ENCODE data around the gene CCDC196. TPM values are rescaled to one million over a fixed set of nuclear protein-coding genes. Genes with fewer than 3 reads are reported as not detected.
"Not testable (repeated sequence)": the region's sequence is repeated elsewhere in the genome, so short reads cannot be mapped to it uniquely, and the experiment has no call there.

CCDC196 gene
- polyA plus RNA-seq, 4 donors = 0.14 to 0.31 (median 0.24) TPM

DNA sequence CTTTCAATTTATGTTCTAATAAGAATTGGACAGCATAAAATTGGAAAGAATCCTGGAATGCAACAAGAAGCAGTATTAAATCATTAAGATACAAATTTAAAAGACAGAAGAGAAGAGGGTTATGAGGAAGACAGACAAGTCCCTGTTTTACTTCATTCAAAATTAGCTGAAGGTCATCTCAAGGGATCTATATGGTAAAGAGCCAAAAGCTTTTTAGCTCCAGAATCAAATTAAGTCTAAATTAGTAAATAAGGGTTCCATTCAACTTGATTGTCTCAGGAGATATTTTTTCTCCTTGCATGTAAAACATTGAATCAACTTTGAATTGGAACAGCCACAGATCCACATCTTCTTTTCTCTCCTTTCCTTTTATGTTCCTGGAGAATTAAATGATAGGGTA, 7.6 kb downstream of the CCDC196 start:
- no peak for DNase-seq (ENCODE audit: low read depth in 4 of 4, low spot score in 3 of 4)

DNA sequence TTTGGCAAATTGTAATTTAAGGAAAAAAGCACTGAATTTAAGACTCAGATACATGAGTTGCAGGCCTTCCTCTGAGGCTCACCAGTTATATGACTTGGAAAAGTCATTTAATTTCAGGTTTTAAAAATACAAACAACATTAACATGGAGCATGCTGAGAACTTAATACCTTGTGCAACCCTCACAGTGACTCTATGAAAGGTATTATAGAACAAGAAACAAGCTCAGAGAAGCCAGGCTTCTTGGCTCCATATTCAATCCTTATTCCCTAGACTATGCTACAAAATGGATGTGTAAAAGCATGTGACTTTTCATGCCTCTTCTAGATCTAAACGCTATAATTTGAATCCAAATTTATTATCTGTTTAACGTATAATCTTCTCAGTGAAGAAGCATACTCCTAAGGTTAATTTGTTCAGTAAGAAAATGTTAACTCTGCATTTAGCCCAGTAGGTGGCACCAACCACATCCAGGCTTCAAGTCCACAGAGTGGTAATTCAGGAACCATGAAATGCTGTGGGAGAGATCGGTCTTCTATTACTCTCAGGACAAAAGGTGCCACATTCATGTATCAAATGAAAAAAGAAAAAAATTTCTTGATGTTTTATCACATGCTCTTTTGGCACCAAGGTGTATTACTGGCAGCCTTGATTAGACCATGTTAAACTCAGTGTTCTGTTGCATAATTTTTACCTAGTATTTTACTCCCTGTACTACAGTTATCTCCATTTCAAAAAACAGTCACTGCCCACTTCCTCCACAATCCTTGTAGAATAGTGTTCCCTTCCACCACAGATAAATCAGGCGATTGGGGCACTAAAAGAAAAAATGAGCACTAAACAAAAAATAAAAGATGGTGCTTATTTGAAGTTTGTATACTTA, 9.3 kb downstream of the CCDC196 start:
- peak in 2 of 4 donors; percentile 32 to 41 for DNase-seq (ENCODE audit: low read depth in 4 of 4, low spot score in 3 of 4)

DNA sequence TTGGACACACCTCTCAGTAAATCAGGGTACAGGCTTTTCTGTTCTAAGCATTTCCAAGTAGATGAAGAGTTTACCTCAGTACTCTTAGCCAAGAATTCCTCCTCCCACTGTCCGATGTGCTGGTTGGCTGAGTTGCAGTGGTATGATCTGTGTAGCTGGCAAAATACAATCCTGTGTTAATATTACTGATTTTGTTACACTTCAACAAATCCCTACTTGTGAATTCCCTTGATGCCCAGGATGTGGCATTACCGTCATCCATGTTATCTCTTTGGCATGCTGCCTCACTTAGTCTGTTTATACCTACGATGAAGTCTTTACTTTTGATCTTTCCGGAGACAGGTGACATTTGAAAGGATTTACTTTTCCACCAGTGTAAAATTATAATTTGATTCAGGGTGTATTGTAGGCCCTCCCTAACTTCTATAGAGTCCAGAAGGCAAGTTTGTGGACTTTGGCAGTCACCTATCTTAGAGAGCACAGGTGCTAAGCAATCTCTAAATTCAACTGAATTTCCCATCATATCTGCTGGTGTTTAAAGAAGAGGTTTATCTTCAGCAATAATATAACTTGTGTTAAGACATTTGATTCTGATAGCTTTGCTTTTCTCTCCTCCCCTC, 10.1 kb downstream of the CCDC196 start:
- no peak for DNase-seq (ENCODE audit: low read depth in 4 of 4, low spot score in 3 of 4)

GRCh38 chr14:66496911-66497310, 10.7 kb downstream of the CCDC196 start:
- no peak for DNase-seq (ENCODE audit: low read depth in 4 of 4, low spot score in 3 of 4)

DNA sequence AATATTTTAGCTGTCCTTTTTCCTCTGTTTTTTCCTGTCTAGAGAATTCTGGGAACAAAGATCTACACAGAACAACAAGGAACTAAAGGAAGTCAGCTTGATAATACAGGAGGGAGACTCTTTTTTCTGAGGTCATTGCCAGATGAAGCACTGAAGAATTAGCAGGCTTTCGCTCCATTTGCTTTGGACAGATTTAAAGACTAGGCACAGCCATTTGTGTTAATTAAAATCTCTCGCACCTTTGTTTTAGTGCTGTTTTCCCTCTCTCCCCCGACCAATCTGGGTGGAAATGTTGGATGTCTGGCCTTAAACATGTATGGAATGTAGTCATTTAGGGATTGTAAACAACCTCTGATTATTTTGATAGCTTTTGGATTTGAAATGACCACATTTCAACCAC, 12.1 kb downstream of the CCDC196 start:
- DNase-seq (ENCODE audit: low read depth in 4 of 4, low spot score in 3 of 4) = no peak

- DNase-seq (ENCODE audit: low read depth in 4 of 4, low spot score in 3 of 4) = no peak
Observed at GRCh38 chr14:66501592-66501991, 15.4 kb downstream of the CCDC196 start.

DNA sequence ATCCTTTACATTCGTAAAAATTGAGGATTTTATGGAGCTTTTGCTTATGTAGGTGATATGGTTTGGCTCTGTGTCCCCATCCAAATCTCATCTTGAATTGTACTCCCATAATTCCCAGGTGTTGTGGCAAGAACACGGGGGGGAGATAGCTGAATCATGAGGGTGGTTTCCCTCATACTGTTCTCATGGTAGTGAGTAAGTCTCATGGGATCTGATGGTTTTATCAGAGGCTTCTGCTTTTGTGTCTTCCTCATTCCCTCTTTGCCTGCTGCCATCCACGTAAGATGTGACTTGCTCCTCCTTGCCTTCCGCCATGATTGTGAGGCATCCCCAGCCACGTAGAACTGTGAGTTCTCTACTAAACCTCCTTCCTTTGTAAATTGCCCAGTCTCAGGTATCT, 16.7 kb downstream of the CCDC196 start:
- DNase-seq (ENCODE audit: low read depth in 4 of 4, low spot score in 3 of 4) = not testable (repeated sequence)

DNA sequence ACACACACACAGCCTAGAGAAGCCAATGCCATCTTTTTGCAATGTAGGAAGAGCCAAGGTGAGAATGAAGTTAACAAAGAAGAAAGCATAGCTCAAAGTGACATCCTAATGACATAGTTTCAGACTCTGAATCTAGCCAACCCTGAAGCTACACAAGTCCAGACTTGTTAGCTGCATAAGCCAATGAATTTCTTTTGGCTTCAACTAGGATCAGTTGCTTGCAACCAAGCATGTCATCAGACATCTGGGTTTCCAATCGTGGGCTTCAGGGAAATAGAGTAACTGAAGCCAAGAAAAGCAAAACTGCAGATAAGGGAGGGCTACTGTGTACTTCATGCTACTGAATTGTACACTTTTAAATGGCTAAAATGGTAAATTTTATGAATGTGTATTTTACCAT, 17.4 kb downstream of the CCDC196 start:
- DNase-seq (ENCODE audit: low read depth in 4 of 4, low spot score in 3 of 4) = no peak

- peak in 1 of 4 donors; percentile 17 for DNase-seq (ENCODE audit: low read depth in 4 of 4, low spot score in 3 of 4)
Observed at GRCh38 chr14:66507181-66507721, 21.1 kb downstream of the CCDC196 start.

- DNase-seq (ENCODE audit: low read depth in 4 of 4, low spot score in 3 of 4) = peak; percentile 90 to 94 (median 92)
Observed at GRCh38 chr14:66507722-66508546, 21.8 kb downstream of the CCDC196 start, which contains the start of gene GPHN. Gene GPHN (plus strand): TSS chr14:66508147.

GRCh38 chr14:66508547-66508845, 22.3 kb downstream of the CCDC196 start:
- no peak for DNase-seq (ENCODE audit: low read depth in 4 of 4, low spot score in 3 of 4)

DNA sequence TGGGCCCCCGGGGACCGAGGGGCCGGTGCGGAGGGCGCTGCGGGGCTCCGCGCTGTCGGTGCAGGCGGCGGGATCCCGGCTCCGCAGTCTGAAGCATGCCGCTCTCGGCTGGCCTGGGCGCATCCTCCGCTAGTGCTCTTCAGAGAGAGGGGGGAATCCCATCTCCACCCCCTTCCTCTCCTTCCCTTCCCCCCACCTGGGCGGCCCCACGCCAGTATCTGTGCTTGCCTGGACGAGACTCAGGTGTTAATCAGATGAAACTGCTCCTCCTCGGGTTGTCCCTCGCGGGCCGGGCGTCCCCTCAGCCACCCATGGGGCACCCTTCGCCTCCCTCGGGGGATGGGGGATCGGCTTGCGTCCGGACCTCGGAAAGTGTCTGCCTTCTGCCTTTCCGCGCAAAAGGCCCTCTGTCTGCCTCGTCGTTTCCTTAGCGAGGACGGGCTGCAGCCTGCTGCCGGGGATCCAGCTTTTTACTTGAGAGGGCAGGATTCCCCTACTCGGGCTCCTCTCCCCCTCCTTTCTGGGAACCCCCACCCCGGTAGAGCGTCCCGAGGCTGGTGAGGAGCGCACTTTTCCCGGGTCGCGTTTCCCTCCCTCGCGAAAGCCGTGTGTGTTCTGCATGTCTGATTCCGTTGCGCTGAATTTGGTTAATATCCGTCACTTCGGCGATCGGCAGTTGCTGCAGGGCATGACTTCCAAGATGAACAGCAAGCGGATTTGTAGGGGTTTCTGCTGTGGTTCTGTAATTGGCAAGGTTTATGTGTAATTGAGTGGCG, 22.9 kb downstream of the CCDC196 start:
- peak in 1 of 4 donors; percentile 18 for DNase-seq (ENCODE audit: low read depth in 4 of 4, low spot score in 3 of 4)

DNA sequence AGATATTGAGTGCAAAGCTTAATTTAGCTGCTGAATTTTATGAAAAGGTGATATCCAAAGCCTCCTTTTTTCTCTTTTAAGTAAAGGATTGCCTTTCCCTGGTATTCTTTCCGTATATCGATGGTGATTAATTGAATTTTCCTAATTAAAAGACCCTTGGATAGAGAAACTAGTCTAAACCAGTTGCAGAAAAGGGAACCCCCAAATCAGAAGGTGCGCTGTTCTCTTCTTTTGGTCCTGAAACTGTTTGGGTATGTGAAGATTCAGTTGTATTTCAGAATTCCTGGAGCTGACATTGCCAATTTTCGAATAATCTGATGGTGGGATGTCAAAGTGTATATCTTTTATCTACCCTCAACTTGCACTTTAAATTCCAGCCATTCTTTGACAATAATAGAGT, 23.7 kb downstream of the CCDC196 start:
- DNase-seq (ENCODE audit: low read depth in 4 of 4, low spot score in 3 of 4) = no peak

DNA sequence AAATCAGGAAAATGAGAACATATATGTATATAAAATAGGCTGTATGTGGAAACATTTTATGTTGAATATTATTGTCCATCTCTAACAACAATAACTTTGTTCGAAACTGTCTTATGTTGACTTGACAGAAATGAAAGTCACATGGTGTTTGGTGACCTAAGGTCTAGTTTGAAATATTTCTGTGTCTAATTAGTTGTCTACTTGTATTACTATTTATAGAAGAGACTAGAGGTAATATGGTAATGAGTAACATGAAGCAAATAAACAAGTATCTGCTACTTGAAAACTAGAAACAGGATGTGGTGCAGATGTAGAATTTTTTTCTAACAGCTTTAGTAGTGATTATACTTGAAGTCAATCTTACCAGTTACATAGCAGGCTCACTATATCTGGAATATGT, 25.7 kb downstream of the CCDC196 start:
- no peak for DNase-seq (ENCODE audit: low read depth in 4 of 4, low spot score in 3 of 4)

DNA sequence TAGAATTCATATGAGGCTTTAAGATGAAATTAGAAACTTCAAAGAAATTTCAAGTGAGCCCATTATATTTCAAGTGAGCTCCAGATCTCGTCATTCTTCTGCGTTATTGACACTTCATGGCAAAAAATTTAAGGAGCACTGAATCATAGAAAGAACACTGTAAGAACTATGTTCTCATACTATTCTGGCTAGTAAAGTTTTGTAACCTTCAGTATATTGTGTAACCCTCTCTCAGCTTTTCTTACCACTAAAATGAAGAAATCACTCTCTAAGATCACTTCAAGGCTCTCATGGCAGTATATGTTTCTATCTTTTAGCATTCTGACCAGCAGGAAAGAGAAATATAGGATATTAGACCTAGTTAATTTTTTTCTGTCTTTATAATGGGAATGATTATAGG, 28.0 kb downstream of the CCDC196 start:
- DNase-seq (ENCODE audit: low read depth in 4 of 4, low spot score in 3 of 4) = no peak

- no peak for DNase-seq (ENCODE audit: low read depth in 4 of 4, low spot score in 3 of 4)
Observed at GRCh38 chr14:66530526-66530925, 44.4 kb downstream of the CCDC196 start.

DNA sequence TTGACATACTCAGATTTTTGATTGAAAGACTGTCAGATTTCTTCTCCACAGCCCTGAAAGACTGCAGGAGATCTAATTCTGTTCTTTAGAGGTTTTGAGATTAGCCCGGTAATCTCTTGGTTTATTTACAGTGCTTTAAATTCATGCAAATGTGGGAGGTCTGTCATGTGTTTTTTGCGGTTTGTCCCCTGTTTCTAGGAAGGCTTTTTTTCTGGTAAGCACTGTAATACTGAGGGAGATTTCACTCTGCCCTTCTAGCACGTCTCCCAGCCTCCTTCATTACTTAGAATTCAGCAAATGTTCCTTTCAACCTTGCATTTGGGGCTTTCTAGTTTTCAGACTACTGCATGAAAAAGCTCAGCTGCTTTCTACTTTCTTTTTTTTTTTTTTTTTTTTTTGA, 52.9 kb downstream of the CCDC196 start:
- no peak for DNase-seq (ENCODE audit: low read depth in 4 of 4, low spot score in 3 of 4)

DNA sequence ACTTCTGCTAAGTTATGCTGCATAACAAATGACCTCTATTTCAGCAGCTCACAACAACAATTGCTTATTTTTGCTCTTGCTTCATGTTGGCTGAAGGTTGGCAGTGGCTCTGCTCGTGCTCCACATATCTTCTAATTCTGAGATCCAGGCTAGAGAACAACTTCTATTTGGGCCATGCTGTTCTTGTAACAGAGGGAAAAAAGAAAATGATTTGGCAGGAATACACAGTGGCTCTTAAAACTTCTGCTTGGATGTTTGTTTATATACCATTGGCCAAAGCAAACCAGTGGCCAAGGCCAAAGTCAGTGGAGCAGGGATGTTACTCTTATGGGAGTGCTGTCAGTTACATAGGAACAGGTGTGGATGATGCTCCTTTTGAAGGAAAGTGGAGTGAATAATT, 53.9 kb downstream of the CCDC196 start:
- no peak for DNase-seq (ENCODE audit: low read depth in 4 of 4, low spot score in 3 of 4)

DNA sequence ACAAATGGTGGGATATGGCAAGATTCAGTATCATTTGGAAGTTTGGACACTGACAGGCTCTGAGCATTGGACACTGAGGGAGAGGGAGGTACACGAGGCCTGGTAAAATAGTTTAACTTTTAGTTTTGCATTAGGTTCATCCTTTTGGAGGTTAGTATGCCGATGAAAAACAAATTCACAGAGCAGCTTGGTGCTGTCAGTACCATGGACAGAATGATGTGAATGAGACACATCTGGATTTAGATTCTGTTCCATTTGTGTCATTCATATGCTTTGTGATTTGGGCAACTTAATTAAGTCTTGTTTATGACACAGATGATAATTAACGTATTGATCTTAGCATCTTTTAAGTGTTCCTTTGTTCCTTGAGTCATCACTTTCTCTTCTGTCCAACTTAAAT, 55.5 kb downstream of the CCDC196 start:
- no peak for DNase-seq (ENCODE audit: low read depth in 4 of 4, low spot score in 3 of 4)

DNA sequence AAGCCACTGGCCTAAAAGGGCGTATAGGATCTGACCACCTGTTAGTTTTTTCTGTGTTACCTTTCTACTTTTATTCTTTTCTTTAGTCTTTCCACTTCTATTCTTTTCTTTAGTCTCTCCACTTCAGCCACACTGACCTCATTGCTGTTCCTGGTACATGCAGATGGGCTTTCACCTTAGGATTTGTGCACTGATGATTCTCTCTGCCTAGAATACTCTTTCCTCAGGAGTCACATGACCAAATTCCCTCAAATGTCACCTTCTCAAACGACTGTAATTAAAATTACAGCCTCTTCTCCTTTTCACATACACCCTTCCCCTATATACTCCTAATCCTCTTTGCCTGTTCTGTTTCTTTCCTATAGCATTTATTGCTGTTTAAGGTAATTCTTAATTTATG, 57.8 kb downstream of the CCDC196 start:
- no peak for DNase-seq (ENCODE audit: low read depth in 4 of 4, low spot score in 3 of 4)
